ENCODE measurements around the gene MAP2K3. TPM values are rescaled to one million over a fixed set of nuclear protein-coding genes. Genes with fewer than 3 reads are reported as not detected.

The MAP2K3 gene
- total and polyA plus RNA-seq, 10 of the 15 experiments (the other 5 are each of a cell fraction or from before 2014, with no cell fraction given), result 0.71 to 39.4 (median 18.6) TPM

- in situ Hi-C loops (cut with MboI), result loop anchor here (5.0 kb wide), 1 partner anchor 51 kb away; no protein-coding TSS in a partner anchor
- H3K27me3 ChIP-seq (replicated peaks in 1 of 2; ENCODE audit: control insufficient read depth in 2 of 2, insufficient read depth in 2 of 2, low read length in 1 of 2), result peaks cover 2% of the 10 kb centered on the region in 2 experiments; a peak in 3 of 4 replicates
- no peaks in the 10 kb centered on the region for H3K36me3 ChIP-seq (ENCODE audit: control insufficient read depth in 2 of 2, insufficient read depth in 2 of 2, low read length in 1 of 2)
- H3K4me2 ChIP-seq (ENCODE audit: control insufficient read depth, insufficient read depth), result no peak overlapping the region
- H4K20me1 ChIP-seq (ENCODE audit: control insufficient read depth, insufficient read depth), result no peaks in the 10 kb centered on the region; the same call in 1 of the 2 replicates
- intact Hi-C loops (cut with micrococcal nuclease; ENCODE audit: unreplicated experiment), result no loop called here
- POLR2A ChIA-PET, result no interaction called here
- H3K4me3 ChIP-seq, result no peak overlapping the region
- no peaks in the 10 kb centered on the region for H3K9me3 ChIP-seq (replicated peaks; ENCODE audit: control insufficient read depth, insufficient read depth, low read length)
- BruUV-seq (replicated peaks), result no TSS peak
- no peak overlapping the region for H2AFZ ChIP-seq (ENCODE audit: control insufficient read depth, low read depth, low read length)
- H3K27ac ChIP-seq (ENCODE audit: control insufficient read depth, insufficient read depth), result no peak overlapping the region
- DNase-seq (ENCODE audit: low read depth, low spot score), result no peak
- no peaks in the 10 kb centered on the region for H3K4me1 ChIP-seq (ENCODE audit: control insufficient read depth, insufficient read depth, low read length)
- CTCF ChIA-PET, result no interaction called here
- RAD21 ChIA-PET (ENCODE audit: unreplicated experiment), result no interaction called here
- SMC1A ChIA-PET (ENCODE audit: uncharacterized antibody, unreplicated experiment), result no interaction called here
- no peak for TF ChIP-seq CREB1 (IDR thresholded peaks at IDR 0.05; ENCODE audit: low read depth)
- TF ChIP-seq, protein P1, sequence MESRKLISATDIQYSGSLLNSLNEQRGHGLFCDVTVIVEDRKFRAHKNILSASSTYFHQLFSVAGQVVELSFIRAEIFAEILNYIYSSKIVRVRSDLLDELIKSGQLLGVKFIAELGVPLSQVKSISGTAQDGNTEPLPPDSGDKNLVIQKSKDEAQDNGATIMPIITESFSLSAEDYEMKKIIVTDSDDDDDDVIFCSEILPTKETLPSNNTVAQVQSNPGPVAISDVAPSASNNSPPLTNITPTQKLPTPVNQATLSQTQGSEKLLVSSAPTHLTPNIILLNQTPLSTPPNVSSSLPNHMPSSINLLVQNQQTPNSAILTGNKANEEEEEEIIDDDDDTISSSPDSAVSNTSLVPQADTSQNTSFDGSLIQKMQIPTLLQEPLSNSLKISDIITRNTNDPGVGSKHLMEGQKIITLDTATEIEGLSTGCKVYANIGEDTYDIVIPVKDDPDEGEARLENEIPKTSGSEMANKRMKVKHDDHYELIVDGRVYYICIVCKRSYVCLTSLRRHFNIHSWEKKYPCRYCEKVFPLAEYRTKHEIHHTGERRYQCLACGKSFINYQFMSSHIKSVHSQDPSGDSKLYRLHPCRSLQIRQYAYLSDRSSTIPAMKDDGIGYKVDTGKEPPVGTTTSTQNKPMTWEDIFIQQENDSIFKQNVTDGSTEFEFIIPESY (IDR thresholded peaks at IDR 0.05), result no peak
- no peak for TF ChIP-seq MYB (IDR thresholded peaks at IDR 0.05; ENCODE audit: borderline replicate concordance, low read depth, low read length)
- no peak for TF ChIP-seq POLR2AphosphoS5 (IDR thresholded peaks at IDR 0.05; ENCODE audit: low read length)
- TF ChIP-seq ESRRA (IDR thresholded peaks at IDR 0.05; ENCODE audit: low read length), result no peak
- no peak for TF ChIP-seq ZNF24 (IDR thresholded peaks at IDR 0.05)
- TF ChIP-seq, protein P2, sequence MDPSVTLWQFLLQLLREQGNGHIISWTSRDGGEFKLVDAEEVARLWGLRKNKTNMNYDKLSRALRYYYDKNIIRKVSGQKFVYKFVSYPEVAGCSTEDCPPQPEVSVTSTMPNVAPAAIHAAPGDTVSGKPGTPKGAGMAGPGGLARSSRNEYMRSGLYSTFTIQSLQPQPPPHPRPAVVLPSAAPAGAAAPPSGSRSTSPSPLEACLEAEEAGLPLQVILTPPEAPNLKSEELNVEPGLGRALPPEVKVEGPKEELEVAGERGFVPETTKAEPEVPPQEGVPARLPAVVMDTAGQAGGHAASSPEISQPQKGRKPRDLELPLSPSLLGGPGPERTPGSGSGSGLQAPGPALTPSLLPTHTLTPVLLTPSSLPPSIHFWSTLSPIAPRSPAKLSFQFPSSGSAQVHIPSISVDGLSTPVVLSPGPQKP (IDR thresholded peaks at IDR 0.05; ENCODE audit: low read depth, low read length), result no peak
- no peak for TF ChIP-seq RAD51 (IDR thresholded peaks at IDR 0.05)
- TF ChIP-seq MXI1 (IDR thresholded peaks at IDR 0.05; ENCODE audit: low read depth, low read length), result no peak
- no peak for TF ChIP-seq PAX8 (IDR thresholded peaks at IDR 0.05)
- TF ChIP-seq CHD1 (IDR thresholded peaks at IDR 0.05; ENCODE audit: low read depth, low read length), result no peak
- no peak for TF ChIP-seq BHLHE40 (IDR thresholded peaks at IDR 0.05; ENCODE audit: borderline replicate concordance in 1 of 2, low read depth in 2 of 2, low read length in 1 of 2)
- no peaks in the 10 kb centered on the region for H3K79me2 ChIP-seq (ENCODE audit: control insufficient read depth, insufficient read depth, low read length)
- no peak for FAIRE-seq
- no peak overlapping the region for H3K9ac ChIP-seq (ENCODE audit: control insufficient read depth, insufficient read depth, low read length)
- 10% methylated on average over 3 of the region's 4 CpGs for WGBS (ENCODE audit: insufficient coverage, insufficient replicate concordance, low lambda C conversion rate, missing lambda C conversion rate)
- ATAC-seq, result no peak
These were observed 36.0 kb upstream of the MAP2K3 start for GRCh38 chr17:21248500-21248899.
